H9 (cell line): ENCODE results near the gene KRTAP10-11. TPM values are rescaled to one million over a fixed set of nuclear protein-coding genes. Genes with fewer than 3 reads are reported as not detected.

Source experiments
- DNase-seq: peaks from one replicate; pipeline ENCODE4 v3.0.0-alpha.2; 2017
- H2AFZ ChIP-seq: one replicate; pipeline ENCODE4 v1.6.1; 2013; ENCODE audit warnings: mild to moderate bottlenecking, low read length, control low read depth, moderate library complexity
- H2AK5ac ChIP-seq: 2 replicates; pipeline ENCODE4 v1.6.1; 2013; ENCODE audit warnings: low read length, control low read depth, mixed read lengths; ENCODE audit not compliant: insufficient read length
- H2BK120ac ChIP-seq: one replicate; pipeline ENCODE4 v1.6.1; 2013; ENCODE audit warnings: low read depth, mild to moderate bottlenecking, low read length, control low read depth, inconsistent platforms; ENCODE audit not compliant: poor library complexity, severe bottlenecking
- H2BK12ac ChIP-seq: 2 replicates; pipeline ENCODE4 v1.6.1; 2013; ENCODE audit warnings: low read length, control low read depth, mixed read lengths, low read depth; ENCODE audit not compliant: insufficient read length
- H2BK15ac ChIP-seq: 2 replicates; pipeline ENCODE4 v1.6.1; 2013; ENCODE audit warnings: low read depth, low read length, control low read depth
- H2BK20ac ChIP-seq: one replicate; pipeline ENCODE4 v1.6.1; 2013; ENCODE audit warnings: low read depth, mild to moderate bottlenecking, low read length, control low read depth, inconsistent platforms; ENCODE audit not compliant: poor library complexity, severe bottlenecking
- H2BK5ac ChIP-seq: 2 replicates; pipeline ENCODE4 v1.6.1; 2013; ENCODE audit warnings: low read length, control low read depth, mixed read lengths; ENCODE audit not compliant: insufficient read length
- H3K14ac ChIP-seq: 2 replicates; pipeline ENCODE4 v1.6.1; 2013; ENCODE audit warnings: low read length, control low read depth; ENCODE audit not compliant: insufficient read depth
- H3K18ac ChIP-seq: 2 replicates; pipeline ENCODE4 v1.6.1; 2013; ENCODE audit warnings: low read depth, mild to moderate bottlenecking, mixed read lengths, low read length, control low read depth; ENCODE audit not compliant: insufficient read length
- H3K23ac ChIP-seq: 2 replicates; pipeline ENCODE4 v1.6.1; 2013; ENCODE audit warnings: low read length, control low read depth, mixed read lengths, low read depth; ENCODE audit not compliant: insufficient read length
- H3K23me2 ChIP-seq: 2 replicates; pipeline ENCODE4 v1.6.1; 2013; ENCODE audit warnings: low read depth, mild to moderate bottlenecking, mixed read lengths, low read length, control low read depth; ENCODE audit not compliant: insufficient read length, poor library complexity, severe bottlenecking
- H3K27ac ChIP-seq: 2 replicates; pipeline ENCODE4 v1.5.1; 2013; ENCODE audit warnings: low read length, control low read depth, mixed read lengths, low read depth; ENCODE audit not compliant: insufficient read length
- H3K27me3 ChIP-seq: 2 replicates; pipeline ENCODE4 v1.6.1; 2013; ENCODE audit warnings: low read length, control low read depth, inconsistent platforms; ENCODE audit not compliant: insufficient read depth
- H3K4ac ChIP-seq: 2 replicates; pipeline ENCODE4 v1.6.1; 2013; ENCODE audit warnings: low read depth, mild to moderate bottlenecking, control low read depth, inconsistent platforms, low read length, moderate library complexity
- H3K4me1 ChIP-seq: 2 replicates; pipeline ENCODE4 v1.6.1; 2013; ENCODE audit warnings: low read length, control low read depth, inconsistent platforms; ENCODE audit not compliant: insufficient read depth
- H3K4me2 ChIP-seq: 2 replicates; pipeline ENCODE4 v1.6.1; 2013; ENCODE audit warnings: low read length, control low read depth, mixed read lengths; ENCODE audit not compliant: insufficient read length, insufficient read depth
- H3K56ac ChIP-seq: 2 replicates; pipeline ENCODE4 v1.6.1; 2013; ENCODE audit warnings: low read depth, mild to moderate bottlenecking, mixed read lengths, low read length, control low read depth; ENCODE audit not compliant: insufficient read length
- H3K79me1 ChIP-seq: 2 replicates; pipeline ENCODE4 v1.6.1; 2013; ENCODE audit warnings: low read depth, mild to moderate bottlenecking, moderate library complexity, low read length, control low read depth, inconsistent platforms; ENCODE audit not compliant: insufficient read depth, poor library complexity, severe bottlenecking
- H3K79me2 ChIP-seq: 2 replicates; pipeline ENCODE4 v1.6.1; 2013; ENCODE audit warnings: low read length, control low read depth, inconsistent platforms; ENCODE audit not compliant: insufficient read depth
- H3K9ac ChIP-seq: 2 replicates; pipeline ENCODE4 v1.6.1; 2013; ENCODE audit warnings: low read length, control low read depth, mixed read lengths; ENCODE audit not compliant: insufficient read length; ENCODE audit errors: extremely low read depth
- H3K9me3 ChIP-seq: one replicate; pipeline ENCODE4 v1.6.1; 2013; ENCODE audit warnings: low read depth, low read length, inconsistent platforms; ENCODE audit not compliant: control insufficient read depth
- H3T11ph ChIP-seq: one replicate; pipeline ENCODE4 v1.6.1; 2013; ENCODE audit warnings: mild to moderate bottlenecking, low read length, control low read depth, inconsistent platforms
- H4K20me1 ChIP-seq: one replicate; pipeline ENCODE4 v1.6.1; 2013; ENCODE audit not compliant: control insufficient read depth, insufficient read length, insufficient read depth
- H4K5ac ChIP-seq: 2 replicates; pipeline ENCODE4 v1.6.1; 2013; ENCODE audit warnings: low read depth, mild to moderate bottlenecking, mixed read lengths, low read length, control low read depth; ENCODE audit not compliant: insufficient read length
- H4K8ac ChIP-seq: replicated peaks from 2 replicates; pipeline ENCODE4 v1.6.1; 2013; ENCODE audit warnings: low read length, control low read depth, mixed read lengths, low read depth; ENCODE audit not compliant: insufficient read length
- H4K91ac ChIP-seq: 2 replicates; pipeline ENCODE4 v1.6.1; 2013; ENCODE audit warnings: low read depth, mild to moderate bottlenecking, moderate library complexity, mixed read lengths, low read length, control low read depth; ENCODE audit not compliant: insufficient read length
- H3K27ac Mint-ChIP-seq, 3 experiments: 2 replicates in 2 of 3; 3 replicates in 1 of 3; pipeline ENCODE4 v1.8.0; 2020 to 2021; ENCODE audit warnings: mixed read lengths in 3 of 3, mild to moderate bottlenecking in 1 of 3, moderate library complexity in 1 of 3
- H3K27me3 Mint-ChIP-seq: 2 replicates; pipeline ENCODE4 v1.8.0; 2021; ENCODE audit warnings: low read depth, mild to moderate bottlenecking, moderate library complexity, mixed read lengths
- H3K36me3 Mint-ChIP-seq, 3 experiments: 2 replicates in 2 of 3; 3 replicates in 1 of 3; pipeline ENCODE4 v1.8.0; 2020 to 2021; ENCODE audit warnings: low read depth in 3 of 3, mixed read lengths in 3 of 3; ENCODE audit not compliant: insufficient read depth in 1 of 3
- H3K4me1 Mint-ChIP-seq, 2 experiments: 2 replicates each; pipeline ENCODE4 v1.8.0; 2020; ENCODE audit warnings: mixed read lengths in 2 of 2
- H3K4me3 Mint-ChIP-seq, 2 experiments: 2 replicates in 1 of 2; 3 replicates in 1 of 2; pipeline ENCODE4 v1.8.0; 2020 to 2021; ENCODE audit warnings: mild to moderate bottlenecking in 2 of 2, mixed read lengths in 2 of 2, moderate library complexity in 1 of 2
- H3K9me3 Mint-ChIP-seq, 2 experiments: 2 replicates in 1 of 2; 3 replicates in 1 of 2; pipeline ENCODE4 v1.8.0; 2020; ENCODE audit warnings: mild to moderate bottlenecking in 2 of 2, mixed read lengths in 2 of 2, moderate library complexity in 1 of 2
- CTCF ChIP-seq: fragments of 200-600 bp; sonication (generic); conservative IDR thresholded peaks from 3 replicates; pipeline ENCODE4 v1.8.0; 2021; ENCODE audit warnings: antibody characterized with exemption, mild to moderate bottlenecking
- WGBS: extraction: QIAGEN DNeasy Blood & Tissue Kit; methylation state at CpG from one replicate; pipeline ENCODE4 v1.1.7; 2013; ENCODE audit warnings: missing lambda C conversion rate, low lambda C conversion rate, mixed read lengths; ENCODE audit not compliant: insufficient read length; ENCODE audit errors: extremely low coverage; 5-methylcytosine and 5-hydroxymethylcytosine counted together
- total RNA-seq: library from RNA; stranded (reverse); gene quantifications from 2 replicates; pipeline ENCODE4 v1.2.1, GENCODE V29; 2021

KRTAP10-11 gene
- total RNA-seq, 1 experiment from 2014 or later, result not detected

GRCh38 chr21:44626262-44626661 is 20.0 kb upstream of the KRTAP10-11 start:
- H2AFZ ChIP-seq, result no peak overlapping the region
- no peaks in the 10 kb centered on the region for H3K4me1 ChIP-seq
- no peaks in the 10 kb centered on the region for H3K9me3 ChIP-seq
- no peak overlapping the region for H3K27ac ChIP-seq
- no peak overlapping the region for H2BK12ac ChIP-seq
- H3K4me2 ChIP-seq, result no peak overlapping the region
- no peak overlapping the region for H4K5ac ChIP-seq
- Mint-ChIP-seq H3K27me3 (peaks cover 7% of the 10 kb centered on the region), H3K27ac (no peak overlapping the region), H3K4me3 (no peak overlapping the region), H3K9me3 (peaks cover 36 to 37% of the 10 kb centered on the region in 2 experiments), H3K4me1 (peaks cover 3 to 7% of the 10 kb centered on the region in 2 experiments; a peak in 2 of 4 replicates), H3K36me3 (peaks cover 11 to 28% (median 16%) of the 10 kb centered on the region in 3 experiments; a peak in 6 of 7 replicates)
- H3K79me1 ChIP-seq, result no peaks in the 10 kb centered on the region
- no peak overlapping the region for H3K9ac ChIP-seq
- no CpG with 5 or more reads among the region's 10 CpGs for WGBS
- H3K4ac ChIP-seq, result no peak overlapping the region
- H2BK15ac ChIP-seq, result no peak overlapping the region
- H4K91ac ChIP-seq, result no peak overlapping the region
- no peak overlapping the region for H3K18ac ChIP-seq
- H2BK20ac ChIP-seq, result no peak overlapping the region
- H3K27me3 ChIP-seq, result no peaks in the 10 kb centered on the region
- no peak overlapping the region for H2AK5ac ChIP-seq
- no peak overlapping the region for H3T11ph ChIP-seq
- no peak overlapping the region for H2BK120ac ChIP-seq
- no peak overlapping the region for H2BK5ac ChIP-seq
- no peak for DNase-seq
- TF ChIP-seq CTCF, result no peak
- H3K56ac ChIP-seq, result no peak overlapping the region
- H3K14ac ChIP-seq, result no peak overlapping the region
- H4K8ac ChIP-seq, result no peak overlapping the region
- no peak overlapping the region for H3K23ac ChIP-seq
- no peaks in the 10 kb centered on the region for H3K79me2 ChIP-seq
- no peaks in the 10 kb centered on the region for H3K23me2 ChIP-seq
- H4K20me1 ChIP-seq, result no peaks in the 10 kb centered on the region
